ENCODE data around the gene CDC25B. TPM values are rescaled to one million over a fixed set of nuclear protein-coding genes. Genes with fewer than 3 reads are reported as not detected.

CDC25B gene
- total and polyA plus RNA-seq, 2 of the 13 experiments (the other 11 are each of a cell fraction or from before 2014, with no cell fraction given) = 14.5 to 19.4 TPM

- peak; percentile 82 for TF ChIP-seq JDP2 (CRISPR knock-in tag; IDR thresholded peaks at IDR 0.05; ENCODE audit: borderline replicate concordance)
- peak; percentile 96 for TF ChIP-seq KDM2A (CRISPR knock-in tag; IDR thresholded peaks at IDR 0.05; ENCODE audit: borderline replicate concordance, low read depth)
- TF ChIP-seq SOX6 (IDR thresholded peaks at IDR 0.05) = no peak
- peak; percentile 76 for TF ChIP-seq SOX6 (CRISPR knock-in tag; IDR thresholded peaks at IDR 0.05)
- peak; percentile 92 for TF ChIP-seq SAFB2 (CRISPR knock-in tag; IDR thresholded peaks at IDR 0.05; ENCODE audit: borderline replicate concordance, low read depth)
- TF ChIP-seq SUZ12 (IDR thresholded peaks at IDR 0.05; ENCODE audit: low read depth, low read length) = no peak
- peak; percentile 21; the same call in 1 of the 2 replicates for TF ChIP-seq ZNF619 (CRISPR knock-in tag; IDR thresholded peaks at IDR 0.05)
- TF ChIP-seq MNT (IDR thresholded peaks at IDR 0.05) = peak; percentile 67
- peak; percentile 92; the same call in 1 of the 2 replicates for TF ChIP-seq ZNF510 (CRISPR knock-in tag; IDR thresholded peaks at IDR 0.05; ENCODE audit: low read depth)
- 0 out of 2 replicates have a peak, but pooled peaks have one; percentile 14 for TF ChIP-seq BRCA1 (CRISPR knock-in tag; IDR thresholded peaks at IDR 0.05)
- peak; percentile 85 for TF ChIP-seq HNRNPH1 (optimal IDR thresholded peaks at IDR 0.05; ENCODE audit: low read depth, low read length)
- TF ChIP-seq ZNF589 (CRISPR knock-in tag; conservative IDR thresholded peaks at IDR 0.05) = peak; percentile 97
- no peak; the same call in none of the 2 replicates for TF ChIP-seq ZBTB26 (CRISPR knock-in tag; IDR thresholded peaks at IDR 0.05; ENCODE audit: borderline replicate concordance)
- no peak for TF ChIP-seq KLF13 (CRISPR knock-in tag; IDR thresholded peaks at IDR 0.05)
- TF ChIP-seq BHLHE40 (IDR thresholded peaks at IDR 0.05; ENCODE audit: low read length) = no peak; the same call in 1 of the 2 replicates
- TF ChIP-seq ZFYVE20 (CRISPR knock-in tag; IDR thresholded peaks at IDR 0.05; ENCODE audit: borderline replicate concordance, low read depth) = no peak
- no peak for TF ChIP-seq ZUFSP (CRISPR knock-in tag; IDR thresholded peaks at IDR 0.05; ENCODE audit: borderline replicate concordance)
- no peak for TF ChIP-seq XRCC5 (optimal IDR thresholded peaks at IDR 0.05; ENCODE audit: low read length)
- TF ChIP-seq POLR2AphosphoS2 (IDR thresholded peaks at IDR 0.05; ENCODE audit: low read depth, low read length) = no peak; the same call in 1 of the 2 replicates
- TF ChIP-seq KLF9 (CRISPR knock-in tag; IDR thresholded peaks at IDR 0.05; ENCODE audit: low read depth) = no peak
- no peak; the same call in 1 of the 2 replicates for TF ChIP-seq NCOA2 (CRISPR knock-in tag; IDR thresholded peaks at IDR 0.05)
- no peak; the same call in 1 of the 2 replicates for TF ChIP-seq ATF2 (CRISPR knock-in tag; IDR thresholded peaks at IDR 0.05)
- TF ChIP-seq GABPA (IDR thresholded peaks at IDR 0.05; ENCODE audit: low read depth, low read length) = no peak
- no peak for TF ChIP-seq GABPA (CRISPR knock-in tag; IDR thresholded peaks at IDR 0.05; ENCODE audit: low read depth)
- no peak for TF ChIP-seq ZFP62 (CRISPR knock-in tag; IDR thresholded peaks at IDR 0.05)
- no peak for TF ChIP-seq MBNL3 (CRISPR knock-in tag; conservative IDR thresholded peaks at IDR 0.05)
- peak; percentile 89 for TF ChIP-seq ZNF446 (CRISPR knock-in tag; IDR thresholded peaks at IDR 0.05)
These were observed 50.8 kb downstream of the CDC25B start, which contains the start of gene MAVS (continued) for GRCh38 chr20:3846740-3847428.

All from HepG2 (cell line).